Testis (tissue), 2 donors: ENCODE results near the gene PPP6R3.

Experiments
- CTCF ChIP-seq, 3 experiments: fragments of 450-650 bp in 2 of 3; fragments of 200-600 bp in 1 of 3; sonication (generic) in 1 of 3; IDR thresholded peaks; one replicate each; pipeline ENCODE4 v1.5.1; 2016 to 2019; ENCODE audit warnings: antibody characterized with exemption in 3 of 3, mild to moderate bottlenecking in 2 of 3, moderate library complexity in 1 of 3
- POLR2A ChIP-seq: fragments of 450-650 bp; IDR thresholded peaks from one replicate; pipeline ENCODE4 v1.6.1; 2017; ENCODE audit warnings: antibody characterized with exemption, mild to moderate bottlenecking, moderate library complexity

GRCh38 chr11:68506908-68507307, 46.4 kb downstream of the PPP6R3 start:
- TF ChIP-seq CTCF (IDR thresholded peaks at IDR 0.05) (peak in 1 of 3 experiments; percentile 12), POLR2A (no peak)
